Calu3 (cell line): Measurements from ENCODE around the gene ANKRD9. TPM values are rescaled to one million over a fixed set of nuclear protein-coding genes. Genes with fewer than 3 reads are reported as not detected.

Source experiments
- BruUV-seq: library from RNA; stranded (reverse); fragments of 400-500 nt; replicated peaks from 2 replicates; lab custom pipeline; 2021; lab: Mats Ljungman, UMichigan
- CTCF ChIA-PET: fragments of 300-600 bp; sonication (Branson Sonifier 250); formaldehyde crosslinking; loops from one replicate; lab custom pipeline; 2022; ENCODE audit warnings: antibody characterized with exemption; lab: Charles Lee
- DNase-seq: peaks from one replicate; pipeline ENCODE4 v3.0.0; 2022
- H3K27ac Mint-ChIP-seq: one replicate; pipeline ENCODE4 v1.8.0; 2022; ENCODE audit warnings: mixed read lengths; ENCODE audit not compliant: unreplicated experiment
- H3K27me3 Mint-ChIP-seq: one replicate; pipeline ENCODE4 v1.8.0; 2022; ENCODE audit warnings: mixed read lengths; ENCODE audit not compliant: unreplicated experiment
- H3K36me3 Mint-ChIP-seq: one replicate; pipeline ENCODE4 v1.8.0; 2022; ENCODE audit warnings: mild to moderate bottlenecking, moderate library complexity, mixed read lengths; ENCODE audit not compliant: insufficient read depth, unreplicated experiment
- H3K4me1 Mint-ChIP-seq: one replicate; pipeline ENCODE4 v1.8.0; 2022; ENCODE audit warnings: mild to moderate bottlenecking, low read depth, mixed read lengths; ENCODE audit not compliant: unreplicated experiment
- H3K4me3 Mint-ChIP-seq: one replicate; pipeline ENCODE4 v1.8.0; 2022; ENCODE audit warnings: mild to moderate bottlenecking, low read depth, moderate library complexity, mixed read lengths; ENCODE audit not compliant: unreplicated experiment
- H3K9me3 Mint-ChIP-seq: one replicate; pipeline ENCODE4 v1.8.0; 2022; ENCODE audit warnings: low read depth, mixed read lengths; ENCODE audit not compliant: unreplicated experiment
- intact Hi-C: fragments of 100-400 bp; cut with micrococcal nuclease; formaldehyde crosslinking; loops from one replicate; pipeline ENCODE4 v1.10.0; 2022; ENCODE audit not compliant: unreplicated experiment
- total RNA-seq: library from RNA; stranded (reverse); gene quantifications from 2 replicates; pipeline ENCODE4 v1.2.3, GENCODE V29; 2022
- TF ChIP-seq, protein P1 (sequence below): fragments of 200-600 bp; IDR thresholded peaks from one replicate; pipeline ENCODE4 v1.8.0; 2022; ENCODE audit warnings: antibody characterized with exemption; ENCODE audit not compliant: unreplicated experiment

The ANKRD9 gene
- total RNA-seq, 1 experiment from 2014 or later = 23.8 TPM

DNA sequence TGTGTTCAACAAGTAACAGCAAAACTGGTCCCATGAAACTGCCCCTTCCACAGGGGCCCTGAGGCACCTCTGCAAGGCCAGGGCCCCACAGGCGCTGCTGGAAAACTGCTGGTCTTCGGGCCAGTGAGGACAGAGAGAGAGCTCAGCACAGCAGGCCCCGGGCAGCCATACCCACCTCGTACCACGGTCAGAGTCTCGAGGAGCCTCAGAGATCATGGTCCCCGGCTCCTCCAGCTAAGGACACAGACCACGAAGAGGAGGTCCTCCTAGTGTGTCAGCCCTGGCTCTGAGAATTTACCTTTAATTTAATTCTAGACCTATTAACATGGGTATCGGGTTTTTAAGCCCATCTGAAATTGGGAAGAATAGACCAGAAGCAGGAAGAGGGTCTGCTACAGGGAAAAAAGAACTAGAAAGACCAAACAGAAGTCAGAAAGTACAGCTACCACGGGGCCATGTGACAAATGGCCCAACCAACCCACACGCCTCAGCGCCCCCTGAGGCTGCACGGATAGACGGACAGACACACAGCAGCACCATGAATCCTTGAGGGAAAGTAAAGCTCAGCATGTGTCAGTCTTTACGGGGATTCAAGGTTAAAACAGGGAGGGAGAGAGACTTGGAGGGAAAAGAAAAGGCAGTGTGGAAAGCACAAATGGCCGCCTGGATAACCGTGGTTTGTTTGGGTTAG is 22.9 kb downstream of the ANKRD9 start:
- peaks cover 6% of the 10 kb centered on the region for H3K9me3 Mint-ChIP-seq

GRCh38 chr14:102485693-102486512 is 23.7 kb downstream of the ANKRD9 start:
- Mint-ChIP-seq H3K27me3 (no peaks in the 10 kb centered on the region), H3K4me1 (peaks cover 12% of the 10 kb centered on the region), H3K4me3 (no peak overlapping the region), H3K9me3 (peaks cover 6% of the 10 kb centered on the region), H3K27ac (no peak overlapping the region), H3K36me3 (peaks cover 6% of the 10 kb centered on the region)
- BruUV-seq = no TSS peak
- TF ChIP-seq, protein P1, sequence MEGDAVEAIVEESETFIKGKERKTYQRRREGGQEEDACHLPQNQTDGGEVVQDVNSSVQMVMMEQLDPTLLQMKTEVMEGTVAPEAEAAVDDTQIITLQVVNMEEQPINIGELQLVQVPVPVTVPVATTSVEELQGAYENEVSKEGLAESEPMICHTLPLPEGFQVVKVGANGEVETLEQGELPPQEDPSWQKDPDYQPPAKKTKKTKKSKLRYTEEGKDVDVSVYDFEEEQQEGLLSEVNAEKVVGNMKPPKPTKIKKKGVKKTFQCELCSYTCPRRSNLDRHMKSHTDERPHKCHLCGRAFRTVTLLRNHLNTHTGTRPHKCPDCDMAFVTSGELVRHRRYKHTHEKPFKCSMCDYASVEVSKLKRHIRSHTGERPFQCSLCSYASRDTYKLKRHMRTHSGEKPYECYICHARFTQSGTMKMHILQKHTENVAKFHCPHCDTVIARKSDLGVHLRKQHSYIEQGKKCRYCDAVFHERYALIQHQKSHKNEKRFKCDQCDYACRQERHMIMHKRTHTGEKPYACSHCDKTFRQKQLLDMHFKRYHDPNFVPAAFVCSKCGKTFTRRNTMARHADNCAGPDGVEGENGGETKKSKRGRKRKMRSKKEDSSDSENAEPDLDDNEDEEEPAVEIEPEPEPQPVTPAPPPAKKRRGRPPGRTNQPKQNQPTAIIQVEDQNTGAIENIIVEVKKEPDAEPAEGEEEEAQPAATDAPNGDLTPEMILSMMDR = no peak
- DNase-seq = no peak
- intact Hi-C loops = no loop called here
- CTCF ChIA-PET = interaction anchor here (0.6 to 1.5 kb wide), 2 partner anchors 14 to 169 kb away, joined by 3 to 4 read pairs; no protein-coding TSS in a partner anchor

More for the DNA sequence above, 22.9 kb downstream of the ANKRD9 start:
- no peak overlapping the region for H3K4me3 Mint-ChIP-seq
- intact Hi-C loops = no loop called here
- no TSS peak for BruUV-seq
- no peak for DNase-seq
- CTCF ChIA-PET = interaction anchor here (0.6 kb wide), 2 partner anchors 42 to 168 kb away, joined by 4 to 5 read pairs; no protein-coding TSS in a partner anchor
- H3K36me3 Mint-ChIP-seq = peaks cover 6% of the 10 kb centered on the region
- no peak overlapping the region for H3K27ac Mint-ChIP-seq
- H3K27me3 Mint-ChIP-seq = no peaks in the 10 kb centered on the region
- H3K4me1 Mint-ChIP-seq = peaks cover 12% of the 10 kb centered on the region
- TF ChIP-seq, protein P1 = no peak

DNA sequence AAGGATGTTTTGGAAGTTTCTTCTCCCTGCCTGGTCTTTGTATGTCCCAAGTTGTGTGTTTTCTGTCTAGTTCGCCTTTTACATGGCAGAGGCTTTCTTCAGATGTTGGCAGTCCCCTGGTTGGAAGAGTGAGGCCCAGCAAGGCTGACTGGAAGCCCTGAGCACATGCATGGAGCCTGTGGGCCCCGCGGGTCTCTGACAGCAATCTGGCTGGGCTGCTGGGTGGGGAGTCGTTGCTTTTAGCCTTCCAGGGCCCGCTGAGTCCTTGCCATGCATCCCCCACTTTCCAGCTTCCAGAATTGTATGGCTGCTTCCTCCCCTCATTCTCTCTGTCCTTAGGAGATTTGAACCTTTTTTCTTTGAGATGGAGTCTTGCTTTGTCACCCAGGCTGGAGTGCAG is 25.3 kb downstream of the ANKRD9 start:
- CTCF ChIA-PET = interaction anchor here (1.5 kb wide), 1 partner anchor 12 kb away, joined by 3 read pairs; no protein-coding TSS in a partner anchor
- no TSS peak for BruUV-seq
- intact Hi-C loops = no loop called here
- TF ChIP-seq, protein P1 = no peak
- Mint-ChIP-seq H3K9me3 (peaks cover 6% of the 10 kb centered on the region), H3K4me1 (peaks cover 12% of the 10 kb centered on the region), H3K36me3 (peaks cover 10% of the 10 kb centered on the region), H3K4me3 (no peak overlapping the region), H3K27me3 (no peaks in the 10 kb centered on the region), H3K27ac (peak overlapping the region; percentile 13)
- DNase-seq = no peak

DNA sequence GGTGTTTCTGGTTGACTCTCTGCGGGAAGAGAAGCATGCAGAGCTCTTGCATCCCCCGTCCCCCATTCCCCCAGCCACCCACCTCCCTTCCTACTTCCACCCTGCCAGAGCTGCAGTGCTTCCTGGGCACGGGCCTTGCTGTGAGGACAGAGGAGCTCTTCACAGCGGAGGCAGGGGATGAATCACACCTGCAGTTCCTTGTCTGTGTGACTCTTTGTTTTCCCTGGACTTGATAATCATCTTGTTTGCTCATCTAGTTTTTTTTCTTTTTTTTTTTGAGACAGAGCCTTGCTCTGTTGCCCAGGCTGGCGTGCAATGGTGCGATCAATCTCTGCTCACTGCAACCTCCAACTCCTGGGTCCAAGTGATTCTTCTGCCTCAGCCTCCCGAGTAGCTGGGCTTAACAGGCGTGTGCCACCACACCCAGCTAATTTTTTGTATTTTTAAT is 27.8 kb downstream of the ANKRD9 start:
- Mint-ChIP-seq H3K27ac (no peak overlapping the region), H3K9me3 (peaks cover 6% of the 10 kb centered on the region), H3K27me3 (no peaks in the 10 kb centered on the region), H3K4me3 (no peak overlapping the region), H3K36me3 (peaks cover 10% of the 10 kb centered on the region), H3K4me1 (peaks cover 12% of the 10 kb centered on the region)
- TF ChIP-seq, protein P1 = no peak
- DNase-seq = peak; percentile 46
- intact Hi-C loops = no loop called here
- CTCF ChIA-PET = interaction anchor here (0.6 kb wide), 1 partner anchor 165 kb away, joined by 3 read pairs; no protein-coding TSS in a partner anchor
- BruUV-seq = no TSS peak
